GM21717 (cell line): Measurements from ENCODE around the gene SMG6.
"Not testable (repeated sequence)": the region's sequence is repeated elsewhere in the genome, so short reads cannot be mapped to it uniquely, and the experiment has no call there.

Experiments used
- ATAC-seq: cut with Tn5 transposase; IDR thresholded peaks from one replicate; pipeline ENCODE4 v1.9.1; 2021; ENCODE audit warnings: mild to moderate bottlenecking, moderate library complexity; ENCODE audit not compliant: unreplicated experiment

Gene SMG6

DNA sequence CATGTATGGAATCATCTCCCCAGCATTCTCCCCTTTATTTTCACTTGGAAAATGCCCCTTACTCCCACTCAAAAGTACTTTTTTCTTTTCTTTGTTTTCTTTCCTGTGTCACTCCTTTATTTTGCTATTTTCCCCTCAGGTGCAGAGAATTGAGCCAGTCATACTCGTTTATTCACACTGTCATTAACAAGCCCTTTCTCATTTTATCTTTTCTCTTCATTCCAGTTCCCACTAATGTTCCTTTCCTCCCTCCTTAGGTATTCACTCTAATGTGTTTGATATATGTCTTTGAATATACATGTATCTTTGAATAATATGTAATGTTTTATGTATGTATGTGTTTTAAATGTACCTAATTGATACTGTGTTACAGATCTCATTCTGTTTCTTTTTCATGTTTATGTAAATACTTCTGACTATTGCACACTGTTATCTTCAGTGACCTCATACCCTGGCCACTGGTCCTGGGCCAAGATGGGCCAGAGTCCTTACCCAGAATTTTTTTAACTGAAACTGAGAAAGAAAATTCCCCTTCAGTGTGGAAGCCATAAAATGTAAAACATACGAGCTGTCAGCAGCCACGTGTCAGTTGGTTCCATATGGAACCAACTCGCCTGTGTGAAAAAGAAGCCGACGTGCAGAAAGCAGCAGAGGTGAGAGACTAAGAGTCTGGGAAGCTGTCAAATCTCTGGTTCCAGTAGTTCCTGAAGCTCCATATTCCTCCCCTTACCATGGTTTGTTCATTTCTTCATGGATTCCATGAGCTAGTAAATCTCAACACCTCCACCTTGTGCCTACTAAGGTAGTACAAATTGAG lies 6.0 kb upstream of the SMG6 start:
- ATAC-seq = no peak

GRCh38 chr17:2304931-2305330 lies 1.3 kb upstream of the SMG6 start:
- ATAC-seq = no peak

- ATAC-seq = peak; percentile 18
Measured at GRCh38 chr17:2302778-2303203, 794 bp downstream of the SMG6 start.

DNA sequence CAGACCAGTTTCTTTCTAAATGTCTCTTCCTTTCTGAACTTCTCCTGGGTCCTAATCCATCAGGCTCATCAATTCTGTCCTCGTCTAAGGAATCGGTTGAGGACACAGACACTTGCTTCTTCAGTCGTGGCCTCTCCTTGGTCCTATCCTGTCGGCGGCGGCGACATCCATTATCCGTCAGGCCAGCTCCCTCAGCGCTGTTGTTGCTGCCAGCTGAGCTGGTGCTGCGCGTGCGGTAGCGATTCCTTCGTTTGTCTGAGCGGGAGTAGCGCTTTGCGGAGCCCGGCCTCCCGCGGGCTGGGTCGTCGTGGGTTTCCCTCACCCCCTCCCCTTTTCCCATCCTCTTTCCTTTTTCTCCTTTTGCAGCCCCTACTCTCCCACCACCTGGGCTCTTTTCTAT lies 3.8 kb downstream of the SMG6 start:
- no peak for ATAC-seq

- no peak for ATAC-seq
Measured at GRCh38 chr17:2299136-2299535, 4.4 kb downstream of the SMG6 start.

DNA sequence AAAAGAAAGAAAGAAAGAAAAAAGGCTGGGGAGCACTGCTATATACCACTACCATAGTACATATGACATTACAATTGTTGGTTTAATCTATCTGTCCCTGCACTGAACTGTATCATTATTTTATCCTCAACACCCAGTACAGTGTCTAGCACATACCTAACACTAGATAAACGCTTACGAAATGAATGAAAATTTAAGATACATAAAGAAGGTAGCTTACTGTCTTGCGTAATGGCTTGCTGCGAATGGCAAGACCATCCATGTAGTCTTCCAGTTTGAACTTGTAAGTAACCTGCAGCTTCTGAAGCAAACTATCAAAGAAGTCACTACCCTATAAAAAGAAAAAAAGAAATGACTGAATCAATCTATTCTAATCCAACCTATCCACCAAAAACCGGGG lies 6.6 kb downstream of the SMG6 start:
- no peak for ATAC-seq

GRCh38 chr17:2295575-2295974 lies 8.0 kb downstream of the SMG6 start:
- no peak for ATAC-seq

DNA sequence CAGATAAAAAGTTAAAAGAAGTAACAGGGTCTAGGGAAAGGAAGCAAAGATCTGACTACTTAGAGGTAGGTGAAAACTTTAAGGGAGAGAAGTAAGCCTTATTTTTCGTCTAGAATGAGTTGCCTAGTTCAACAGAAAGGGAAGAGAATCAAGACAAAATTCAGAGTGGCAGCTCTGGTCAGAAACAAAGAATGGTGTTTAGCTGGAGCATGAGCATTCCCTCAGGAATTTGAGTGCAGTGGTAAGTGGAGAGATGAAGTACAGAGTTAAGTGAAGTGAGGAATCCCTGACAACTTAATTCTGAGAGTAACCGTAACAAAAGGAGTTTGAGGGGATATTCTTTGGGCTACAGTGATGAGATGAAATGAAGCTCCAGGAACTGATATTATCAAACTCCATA lies 11.5 kb downstream of the SMG6 start:
- ATAC-seq = no peak

DNA sequence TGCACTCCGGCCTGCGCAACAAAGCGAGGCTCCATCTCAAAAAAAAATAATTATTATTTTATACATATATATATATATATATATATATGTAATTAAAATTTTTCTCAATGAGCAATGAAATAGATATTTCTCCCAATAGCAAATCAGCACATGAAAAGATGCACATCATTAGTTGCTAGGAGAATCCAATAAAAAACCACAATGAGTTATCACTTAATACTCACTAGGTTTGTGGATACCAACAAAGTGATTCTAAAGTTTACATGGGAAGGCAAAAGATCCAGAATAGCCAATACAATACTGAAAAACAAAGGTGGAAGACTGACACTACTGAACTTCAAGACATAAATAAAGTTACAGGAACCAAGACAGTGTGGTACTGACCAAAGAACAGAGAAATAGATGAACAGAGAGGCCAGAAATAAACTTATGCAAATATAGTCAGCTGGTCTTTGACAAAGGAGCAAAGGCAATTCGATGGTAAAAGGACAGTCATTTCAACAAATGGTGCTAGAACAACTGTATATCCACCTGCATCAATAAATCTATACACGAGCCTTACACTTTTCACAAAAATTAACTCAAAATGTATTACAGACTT lies 13.6 kb downstream of the SMG6 start:
- no peak for ATAC-seq

- ATAC-seq = no peak
Measured at GRCh38 chr17:2283302-2283701, 20.3 kb downstream of the SMG6 start.

- ATAC-seq = no peak
Measured at GRCh38 chr17:2282297-2282873, 21.2 kb downstream of the SMG6 start.

GRCh38 chr17:2279707-2280106 lies 23.9 kb downstream of the SMG6 start:
- ATAC-seq = no peak

- no peak for ATAC-seq
Measured at GRCh38 chr17:2277429-2278170, 26.0 kb downstream of the SMG6 start.

DNA sequence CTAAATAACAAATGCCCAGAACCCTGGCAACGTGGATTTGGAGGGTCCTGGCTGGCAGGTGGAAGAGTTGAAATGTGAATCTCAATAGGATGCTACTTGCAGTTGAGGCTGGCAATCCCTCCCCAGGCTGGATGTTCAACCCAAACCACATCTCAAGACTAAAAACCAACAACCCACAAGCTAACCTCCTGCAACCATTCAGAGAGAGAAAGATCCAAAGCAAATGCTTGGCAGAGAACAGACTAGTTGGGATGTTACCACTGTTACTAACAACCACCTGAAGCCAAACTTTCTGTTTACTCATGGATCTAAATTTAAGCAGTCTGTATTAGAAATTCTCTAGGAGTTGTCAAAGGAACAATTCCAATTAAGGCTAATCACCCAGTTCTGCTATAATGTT lies 27.9 kb downstream of the SMG6 start:
- no peak for ATAC-seq

DNA sequence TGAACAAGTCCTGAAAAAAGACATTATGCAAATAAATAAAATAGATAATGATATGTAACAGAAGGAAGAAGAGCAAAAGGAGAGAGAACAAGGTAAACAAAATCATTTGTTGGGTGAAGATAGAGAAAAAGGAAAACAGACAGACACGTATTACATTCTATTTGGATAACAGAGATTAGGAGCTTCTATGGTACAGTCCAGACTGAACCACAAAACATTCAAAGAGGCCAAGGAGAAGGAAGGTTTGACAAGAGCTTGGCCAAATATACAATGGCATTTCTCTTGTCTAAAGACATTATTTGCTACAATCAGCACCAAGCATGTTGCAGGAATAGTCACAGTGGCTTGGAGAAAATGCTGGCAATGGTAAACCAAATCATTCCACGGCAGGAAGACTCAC lies 29.2 kb downstream of the SMG6 start:
- no peak for ATAC-seq

GRCh38 chr17:2271985-2272702 lies 31.4 kb downstream of the SMG6 start:
- ATAC-seq = no peak

GRCh38 chr17:2267354-2267753 lies 36.2 kb downstream of the SMG6 start:
- no peak for ATAC-seq

- no peak for ATAC-seq
Measured at GRCh38 chr17:2266865-2267228, 36.7 kb downstream of the SMG6 start.

DNA sequence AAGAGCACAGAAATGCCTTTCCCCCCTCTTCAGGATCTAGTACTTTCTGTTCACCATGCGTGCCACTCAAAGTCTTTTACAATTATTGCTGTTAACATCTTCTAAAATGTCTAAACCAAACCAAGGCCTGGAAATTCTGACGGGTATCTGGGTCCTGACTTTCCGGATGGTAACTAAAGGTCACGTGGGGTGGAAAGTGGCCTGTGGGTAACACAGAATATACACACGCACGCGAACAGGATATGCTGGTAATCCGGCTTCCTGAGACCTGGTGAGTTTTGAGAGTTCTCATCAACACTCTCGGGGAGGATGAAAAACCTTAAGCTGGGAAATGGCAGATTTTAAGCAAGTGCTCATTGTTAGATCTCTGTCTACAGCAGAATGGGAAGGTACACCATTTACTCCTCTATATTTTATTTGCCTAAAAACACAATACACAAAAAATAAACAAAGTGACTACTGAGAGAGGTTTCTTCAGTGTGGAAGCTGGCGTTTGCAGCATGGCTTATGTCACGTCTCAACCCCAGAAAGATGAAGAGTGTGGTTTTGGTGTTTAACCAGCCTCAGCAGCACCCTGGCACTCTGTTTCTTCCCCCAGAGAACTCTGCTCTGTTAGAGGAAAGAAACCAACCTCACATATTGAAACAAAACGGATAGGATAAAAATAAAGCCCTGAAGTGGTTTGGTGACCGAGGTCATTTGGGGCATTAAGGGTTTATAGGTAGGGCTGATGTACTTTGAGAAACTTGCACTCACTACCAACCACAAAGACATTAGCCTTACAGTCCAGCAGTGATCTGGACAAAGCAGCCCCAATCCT lies 37.3 kb downstream of the SMG6 start:
- ATAC-seq = peak; percentile 57

DNA sequence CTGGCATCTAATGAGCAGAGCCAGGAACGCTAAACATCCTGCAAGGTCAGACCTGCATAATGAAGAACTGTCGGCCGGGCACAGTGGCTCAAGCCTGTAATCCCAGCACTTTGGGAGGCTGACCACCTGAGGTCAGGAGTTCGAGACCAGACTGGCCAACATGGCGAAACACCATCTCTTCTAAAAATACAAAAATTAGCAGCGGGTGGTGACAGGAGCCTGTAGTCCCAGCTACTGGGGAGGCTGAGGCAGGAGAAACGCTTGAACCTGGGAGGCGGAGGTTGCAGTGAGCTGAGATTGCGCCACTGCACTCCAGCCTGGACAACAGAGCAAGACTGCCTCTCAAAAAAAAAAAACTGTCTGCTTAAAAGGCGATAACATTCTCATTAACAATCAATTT lies 38.4 kb downstream of the SMG6 start:
- ATAC-seq = not testable (repeated sequence)
